ENCODE data around the gene FBXL16. TPM values are rescaled to one million over a fixed set of nuclear protein-coding genes. Genes with fewer than 3 reads are reported as not detected.

Gene FBXL16
- total and polyA plus RNA-seq, 2 of the 13 experiments (the other 11 are each of a cell fraction or from before 2014, with no cell fraction given): 0.22 to 2.0 TPM

DNA sequence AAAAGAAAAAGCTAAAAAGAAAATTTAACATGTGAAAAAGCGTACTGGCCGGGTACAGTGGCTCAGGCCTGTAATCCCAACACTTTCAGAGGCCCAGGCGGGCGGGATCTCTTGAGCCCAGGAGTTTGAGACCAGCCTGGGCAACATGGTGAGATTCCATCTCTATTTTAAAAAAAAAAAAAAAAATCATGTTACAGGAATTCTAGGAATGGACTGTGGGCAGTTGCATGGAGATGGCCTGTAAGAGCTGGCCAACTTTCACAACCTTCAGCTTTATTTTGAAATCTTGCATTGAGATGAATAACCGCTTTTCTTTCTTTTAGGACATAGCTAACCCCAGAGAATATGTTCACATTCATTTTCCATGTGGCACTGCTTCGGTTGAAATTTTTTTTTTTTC lies 43.4 kb upstream of the FBXL16 start:
- CTCF ChIA-PET (ENCODE audit: low intra/inter-chr PET ratio, low total read pairs): no interaction called here
- no peak for ATAC-seq
- POLR2A ChIA-PET: interaction anchor here (1.0 to 1.2 kb wide), 2 partner anchors 8 to 12 kb away, joined by 4 read pairs; partner anchors contain the start of genes CIAO3 and MSLN
- Histone ChIP-seq H3K36me3 (replicated peaks in 1 of 2; ENCODE audit: control insufficient read depth in 1 of 2, insufficient read depth in 2 of 2, low read length in 2 of 2) (no peaks in the 10 kb centered on the region), H3K4me3 (replicated peaks in 1 of 3; ENCODE audit: insufficient read depth in 1 of 3, low read depth in 2 of 3, low read length in 3 of 3) (no peak overlapping the region), H3K79me2 (ENCODE audit: insufficient read depth, low read length) (no peaks in the 10 kb centered on the region), H3K9me3 (ENCODE audit: low read length) (no peaks in the 10 kb centered on the region), H3K4me2 (ENCODE audit: low read depth, low read length) (no peak overlapping the region), H2AFZ (ENCODE audit: low read length) (no peak overlapping the region), H3K27ac (ENCODE audit: extremely low read length, insufficient read depth, low read length) (no peak overlapping the region), H3K9ac (ENCODE audit: insufficient read depth, low read depth, low read length) (no peak overlapping the region), H3K4me1 (ENCODE audit: insufficient read depth, low read length) (peaks cover 11% of the 10 kb centered on the region), H3K27me3 (ENCODE audit: control insufficient read depth in 1 of 2, insufficient read depth in 2 of 2, low read length in 2 of 2) (peaks cover 5 to 43% of the 10 kb centered on the region in 2 experiments; a peak in 4 of 5 replicates), H4K20me1 (ENCODE audit: insufficient read depth, low read length) (no peaks in the 10 kb centered on the region)
- TF ChIP-seq ZNF652 (CRISPR knock-in tag; IDR thresholded peaks at IDR 0.05; ENCODE audit: borderline replicate concordance, low read depth): no peak
- no peak for TF ChIP-seq RFXANK (CRISPR knock-in tag; IDR thresholded peaks at IDR 0.05)
- 0 out of 2 replicates have a peak, but pooled peaks have one; percentile 34 for TF ChIP-seq CEBPB (IDR thresholded peaks at IDR 0.05; ENCODE audit: borderline replicate concordance, low read depth, low read length)
- no peak for TF ChIP-seq SP5 (CRISPR knock-in tag; IDR thresholded peaks at IDR 0.05; ENCODE audit: borderline replicate concordance, low read depth)
- TF ChIP-seq ZNF414 (CRISPR knock-in tag; IDR thresholded peaks at IDR 0.05): no peak
- no peak for TF ChIP-seq ZNF891 (CRISPR knock-in tag; IDR thresholded peaks at IDR 0.05)
- TF ChIP-seq MAFG (CRISPR knock-in tag; IDR thresholded peaks at IDR 0.05): no peak
- intact Hi-C loops (cut with micrococcal nuclease; ENCODE audit: unreplicated experiment): no loop called here
- no TSS peak for BruUV-seq (replicated peaks)
- no peak for FAIRE-seq
- 18% methylated on average over 6 of the region's 6 CpGs for WGBS (ENCODE audit: low lambda C conversion rate)
- no peak for DNase-seq (ENCODE audit: low spot score)
- in situ Hi-C loops (cut with HindIII; ENCODE audit: extremely low pct_ligation_motif_present, low pct_unique_long_range_greater_than_20kb): no loop called here

DNA sequence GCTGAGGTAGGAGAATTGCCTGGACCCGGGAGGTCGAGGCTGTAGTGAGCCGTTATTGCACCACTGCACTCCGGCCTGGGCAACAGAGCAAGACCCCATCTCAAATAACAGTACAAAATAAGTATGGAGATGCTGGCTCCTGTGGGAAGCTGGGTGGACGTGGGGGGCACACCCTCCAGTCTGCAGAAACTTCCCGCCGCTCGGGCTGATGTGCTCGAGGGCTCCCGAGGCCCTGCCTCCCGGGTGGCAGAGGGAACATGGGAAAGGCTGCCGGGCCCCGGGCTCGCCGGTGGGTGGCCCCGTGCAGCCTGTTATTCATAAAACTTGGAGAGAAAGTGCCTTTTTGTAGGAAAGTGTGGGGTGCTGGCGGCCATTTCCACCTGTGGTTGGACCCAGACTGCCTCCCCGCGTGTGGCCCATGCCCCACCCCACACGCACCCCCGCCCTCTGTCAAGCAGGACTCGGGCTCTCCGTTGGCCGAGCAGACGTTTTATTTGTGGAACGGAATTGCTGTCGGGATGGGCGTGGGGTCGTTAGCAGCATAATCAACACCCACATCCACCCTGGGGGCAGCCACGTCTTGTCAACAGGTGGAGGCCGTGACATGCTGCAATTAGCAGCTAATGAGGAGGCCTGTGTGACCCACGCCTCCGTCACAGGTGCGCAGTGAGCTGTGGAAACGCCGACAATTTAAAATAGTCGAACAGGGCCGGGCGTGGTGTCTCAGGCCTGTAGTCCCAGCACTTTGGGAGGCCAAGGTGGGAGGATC lies 42.6 kb upstream of the FBXL16 start:
- H3K4me1 ChIP-seq (ENCODE audit: insufficient read depth, low read length): peaks cover 11% of the 10 kb centered on the region
- in situ Hi-C loops (cut with HindIII; ENCODE audit: extremely low pct_ligation_motif_present, low pct_unique_long_range_greater_than_20kb): no loop called here
- H2AFZ ChIP-seq (ENCODE audit: low read length): no peak overlapping the region
- WGBS (ENCODE audit: low lambda C conversion rate): 60% methylated on average over 32 of the region's 39 CpGs
- ChIA-PET CTCF (ENCODE audit: low intra/inter-chr PET ratio, low total read pairs) (no interaction called here), POLR2A (no interaction called here)
- no peak for DNase-seq (ENCODE audit: low spot score)
- no peak for FAIRE-seq
- H3K79me2 ChIP-seq (ENCODE audit: insufficient read depth, low read length): no peaks in the 10 kb centered on the region
- no peaks in the 10 kb centered on the region for H4K20me1 ChIP-seq (ENCODE audit: insufficient read depth, low read length)
- H3K4me2 ChIP-seq (ENCODE audit: low read depth, low read length): no peak overlapping the region
- H3K4me3 ChIP-seq (replicated peaks in 1 of 3; ENCODE audit: insufficient read depth in 1 of 3, low read depth in 2 of 3, low read length in 3 of 3): no peak overlapping the region
- H3K27ac ChIP-seq (ENCODE audit: extremely low read length, insufficient read depth, low read length): no peak overlapping the region
- no TSS peak for BruUV-seq (replicated peaks)
- ATAC-seq: no peak
- H3K9me3 ChIP-seq (ENCODE audit: low read length): no peaks in the 10 kb centered on the region
- H3K9ac ChIP-seq (ENCODE audit: insufficient read depth, low read depth, low read length): no peak overlapping the region
- peaks cover 5 to 38% of the 10 kb centered on the region in 2 experiments; a peak in 4 of 5 replicates for H3K27me3 ChIP-seq (ENCODE audit: control insufficient read depth in 1 of 2, insufficient read depth in 2 of 2, low read length in 2 of 2)
- H3K36me3 ChIP-seq (replicated peaks in 1 of 2; ENCODE audit: control insufficient read depth in 1 of 2, insufficient read depth in 2 of 2, low read length in 2 of 2): no peaks in the 10 kb centered on the region
- intact Hi-C loops (cut with micrococcal nuclease; ENCODE audit: unreplicated experiment): no loop called here
- TF ChIP-seq, protein P1, sequence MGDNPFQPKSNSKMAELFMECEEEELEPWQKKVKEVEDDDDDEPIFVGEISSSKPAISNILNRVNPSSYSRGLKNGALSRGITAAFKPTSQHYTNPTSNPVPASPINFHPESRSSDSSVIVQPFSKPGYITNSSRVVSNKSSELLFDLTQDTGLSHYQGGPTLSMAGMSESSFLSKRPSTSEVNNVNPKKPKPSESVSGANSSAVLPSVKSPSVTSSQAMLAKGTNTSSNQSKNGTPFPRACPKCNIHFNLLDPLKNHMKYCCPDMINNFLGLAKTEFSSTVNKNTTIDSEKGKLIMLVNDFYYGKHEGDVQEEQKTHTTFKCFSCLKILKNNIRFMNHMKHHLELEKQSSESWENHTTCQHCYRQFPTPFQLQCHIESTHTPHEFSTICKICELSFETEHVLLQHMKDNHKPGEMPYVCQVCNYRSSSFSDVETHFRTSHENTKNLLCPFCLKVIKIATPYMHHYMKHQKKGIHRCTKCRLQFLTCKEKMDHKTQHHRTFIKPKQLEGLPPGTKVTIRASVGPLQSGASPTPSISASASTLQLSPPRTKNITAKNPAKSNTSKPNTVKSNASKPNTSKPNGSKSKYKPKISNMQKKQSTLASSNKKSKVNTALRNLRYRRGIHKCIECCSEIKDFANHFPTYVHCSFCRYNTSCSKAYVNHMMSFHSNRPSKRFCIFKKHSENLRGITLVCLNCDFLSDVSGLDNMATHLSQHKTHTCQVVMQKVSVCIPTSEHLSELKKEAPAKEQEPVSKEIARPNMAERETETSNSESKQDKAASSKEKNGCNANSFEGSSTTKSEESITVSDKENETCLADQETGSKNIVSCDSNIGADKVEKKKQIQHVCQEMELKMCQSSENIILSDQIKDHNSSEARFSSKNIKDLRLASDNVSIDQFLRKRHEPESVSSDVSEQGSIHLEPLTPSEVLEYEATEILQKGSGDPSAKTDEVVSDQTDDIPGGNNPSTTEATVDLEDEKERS (CRISPR knock-in tag; IDR thresholded peaks at IDR 0.05): no peak
- TF ChIP-seq KAT8 (CRISPR knock-in tag; IDR thresholded peaks at IDR 0.05) (no peak), NFYC (CRISPR knock-in tag; IDR thresholded peaks at IDR 0.05) (no peak), PBX3 (CRISPR knock-in tag; IDR thresholded peaks at IDR 0.05; ENCODE audit: borderline replicate concordance) (no peak)
